ENCODE measurements around the gene CGB7. TPM values are rescaled to one million over a fixed set of nuclear protein-coding genes. Genes with fewer than 3 reads are reported as not detected.

Gene CGB7
- total and polyA plus RNA-seq, 2 of the 13 experiments (the other 11 are each of a cell fraction or from before 2014, with no cell fraction given) = 0.07 TPM; not detected in 1

DNA sequence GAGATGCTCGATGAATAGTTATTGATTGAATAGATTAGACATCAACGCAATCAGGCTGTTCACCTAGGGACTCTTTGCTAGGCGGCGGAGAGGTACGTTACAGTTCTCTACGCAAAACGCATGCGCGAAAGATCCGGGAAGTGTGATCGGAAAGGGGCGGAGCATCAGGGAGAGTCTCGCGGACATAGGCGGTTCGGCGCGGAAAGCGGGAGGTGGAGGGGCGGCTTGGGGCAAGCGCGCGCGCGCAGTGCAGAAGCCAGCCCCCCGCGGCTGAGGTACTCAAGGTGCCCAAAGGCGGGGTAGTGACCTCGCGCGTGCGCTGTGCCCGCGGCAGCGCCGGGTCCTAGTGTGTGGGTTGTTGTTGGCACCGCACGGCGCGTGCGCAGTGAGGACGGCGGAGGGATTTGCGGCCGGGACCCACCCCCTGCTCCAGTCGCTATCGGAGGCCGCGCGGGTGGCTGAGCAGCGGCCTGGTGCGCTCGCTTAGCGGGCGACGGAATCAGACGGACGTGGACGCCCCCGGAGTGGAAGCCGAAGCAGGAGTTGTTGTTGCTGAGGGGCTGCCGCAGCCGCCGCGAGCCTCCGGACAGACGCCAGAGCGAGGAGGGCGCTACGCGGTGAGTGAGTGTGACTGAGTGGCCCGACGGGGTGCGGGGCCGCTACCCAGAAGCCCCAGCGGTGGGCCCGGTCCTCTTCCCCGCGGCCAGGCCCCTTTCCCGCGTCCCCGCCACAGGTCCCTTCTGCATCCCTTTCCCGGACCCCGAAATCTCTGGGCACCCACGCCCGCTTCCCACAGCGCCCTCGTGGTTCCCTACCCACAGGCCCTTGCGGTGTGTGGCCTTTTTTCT lies 27.7 kb upstream of the CGB7 start, which contains the start of gene SNRNP70 (continued):
- TF ChIP-seq, protein P1, sequence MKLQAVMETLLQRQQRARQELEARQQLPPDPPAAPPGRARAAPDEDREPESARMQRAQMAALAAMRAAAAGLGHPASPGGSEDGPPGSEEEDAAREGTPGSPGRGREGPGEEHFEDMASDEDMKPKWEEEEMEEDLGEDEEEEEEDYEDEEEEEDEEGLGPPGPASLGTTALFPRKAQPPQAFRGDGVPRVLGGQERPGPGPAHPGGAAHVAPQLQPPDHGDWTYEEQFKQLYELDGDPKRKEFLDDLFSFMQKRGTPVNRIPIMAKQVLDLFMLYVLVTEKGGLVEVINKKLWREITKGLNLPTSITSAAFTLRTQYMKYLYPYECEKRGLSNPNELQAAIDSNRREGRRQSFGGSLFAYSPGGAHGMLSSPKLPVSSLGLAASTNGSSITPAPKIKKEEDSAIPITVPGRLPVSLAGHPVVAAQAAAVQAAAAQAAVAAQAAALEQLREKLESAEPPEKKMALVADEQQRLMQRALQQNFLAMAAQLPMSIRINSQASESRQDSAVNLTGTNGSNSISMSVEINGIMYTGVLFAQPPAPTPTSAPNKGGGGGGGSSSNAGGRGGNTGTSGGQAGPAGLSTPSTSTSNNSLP (IDR thresholded peaks at IDR 0.05; ENCODE audit: low read depth, low read length) = peak; percentile 83
- TF ChIP-seq MXD4 (CRISPR knock-in tag; IDR thresholded peaks at IDR 0.05) (peak; percentile 66), ZBTB8A (CRISPR knock-in tag; IDR thresholded peaks at IDR 0.05; ENCODE audit: borderline replicate concordance, low read depth) (no peak; the same call in 1 of the 2 replicates), CCDC6 (CRISPR knock-in tag; IDR thresholded peaks at IDR 0.05) (peak; percentile 80; the same call in 1 of the 2 replicates), TEAD3 (CRISPR knock-in tag; optimal IDR thresholded peaks at IDR 0.05; ENCODE audit: borderline replicate concordance) (peak; percentile 28), HCFC1 (IDR thresholded peaks at IDR 0.05; ENCODE audit: low read depth, low read length) (peak; percentile 37; the same call in 1 of the 2 replicates), ETV6 (CRISPR knock-in tag; conservative IDR thresholded peaks at IDR 0.05) (peak; percentile 70; the same call in 1 of the 2 replicates), TSC22D2 (CRISPR knock-in tag; IDR thresholded peaks at IDR 0.05; ENCODE audit: borderline replicate concordance) (peak; percentile 44; the same call in 1 of the 2 replicates)
- TF ChIP-seq, protein P2, sequence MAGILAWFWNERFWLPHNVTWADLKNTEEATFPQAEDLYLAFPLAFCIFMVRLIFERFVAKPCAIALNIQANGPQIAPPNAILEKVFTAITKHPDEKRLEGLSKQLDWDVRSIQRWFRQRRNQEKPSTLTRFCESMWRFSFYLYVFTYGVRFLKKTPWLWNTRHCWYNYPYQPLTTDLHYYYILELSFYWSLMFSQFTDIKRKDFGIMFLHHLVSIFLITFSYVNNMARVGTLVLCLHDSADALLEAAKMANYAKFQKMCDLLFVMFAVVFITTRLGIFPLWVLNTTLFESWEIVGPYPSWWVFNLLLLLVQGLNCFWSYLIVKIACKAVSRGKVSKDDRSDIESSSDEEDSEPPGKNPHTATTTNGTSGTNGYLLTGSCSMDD (CRISPR knock-in tag; IDR thresholded peaks at IDR 0.05) = no peak; the same call in 1 of the 2 replicates
- TF ChIP-seq, protein P3, sequence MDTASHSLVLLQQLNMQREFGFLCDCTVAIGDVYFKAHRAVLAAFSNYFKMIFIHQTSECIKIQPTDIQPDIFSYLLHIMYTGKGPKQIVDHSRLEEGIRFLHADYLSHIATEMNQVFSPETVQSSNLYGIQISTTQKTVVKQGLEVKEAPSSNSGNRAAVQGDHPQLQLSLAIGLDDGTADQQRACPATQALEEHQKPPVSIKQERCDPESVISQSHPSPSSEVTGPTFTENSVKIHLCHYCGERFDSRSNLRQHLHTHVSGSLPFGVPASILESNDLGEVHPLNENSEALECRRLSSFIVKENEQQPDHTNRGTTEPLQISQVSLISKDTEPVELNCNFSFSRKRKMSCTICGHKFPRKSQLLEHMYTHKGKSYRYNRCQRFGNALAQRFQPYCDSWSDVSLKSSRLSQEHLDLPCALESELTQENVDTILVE (CRISPR knock-in tag; IDR thresholded peaks at IDR 0.05) = 0 out of 2 replicates have a peak, but pooled peaks have one; percentile 38
- TF ChIP-seq, protein P4, sequence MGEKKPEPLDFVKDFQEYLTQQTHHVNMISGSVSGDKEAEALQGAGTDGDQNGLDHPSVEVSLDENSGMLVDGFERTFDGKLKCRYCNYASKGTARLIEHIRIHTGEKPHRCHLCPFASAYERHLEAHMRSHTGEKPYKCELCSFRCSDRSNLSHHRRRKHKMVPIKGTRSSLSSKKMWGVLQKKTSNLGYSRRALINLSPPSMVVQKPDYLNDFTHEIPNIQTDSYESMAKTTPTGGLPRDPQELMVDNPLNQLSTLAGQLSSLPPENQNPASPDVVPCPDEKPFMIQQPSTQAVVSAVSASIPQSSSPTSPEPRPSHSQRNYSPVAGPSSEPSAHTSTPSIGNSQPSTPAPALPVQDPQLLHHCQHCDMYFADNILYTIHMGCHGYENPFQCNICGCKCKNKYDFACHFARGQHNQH (CRISPR knock-in tag; IDR thresholded peaks at IDR 0.05) = 0 out of 2 replicates have a peak, but pooled peaks have one; percentile 13
- TF ChIP-seq, protein P5, sequence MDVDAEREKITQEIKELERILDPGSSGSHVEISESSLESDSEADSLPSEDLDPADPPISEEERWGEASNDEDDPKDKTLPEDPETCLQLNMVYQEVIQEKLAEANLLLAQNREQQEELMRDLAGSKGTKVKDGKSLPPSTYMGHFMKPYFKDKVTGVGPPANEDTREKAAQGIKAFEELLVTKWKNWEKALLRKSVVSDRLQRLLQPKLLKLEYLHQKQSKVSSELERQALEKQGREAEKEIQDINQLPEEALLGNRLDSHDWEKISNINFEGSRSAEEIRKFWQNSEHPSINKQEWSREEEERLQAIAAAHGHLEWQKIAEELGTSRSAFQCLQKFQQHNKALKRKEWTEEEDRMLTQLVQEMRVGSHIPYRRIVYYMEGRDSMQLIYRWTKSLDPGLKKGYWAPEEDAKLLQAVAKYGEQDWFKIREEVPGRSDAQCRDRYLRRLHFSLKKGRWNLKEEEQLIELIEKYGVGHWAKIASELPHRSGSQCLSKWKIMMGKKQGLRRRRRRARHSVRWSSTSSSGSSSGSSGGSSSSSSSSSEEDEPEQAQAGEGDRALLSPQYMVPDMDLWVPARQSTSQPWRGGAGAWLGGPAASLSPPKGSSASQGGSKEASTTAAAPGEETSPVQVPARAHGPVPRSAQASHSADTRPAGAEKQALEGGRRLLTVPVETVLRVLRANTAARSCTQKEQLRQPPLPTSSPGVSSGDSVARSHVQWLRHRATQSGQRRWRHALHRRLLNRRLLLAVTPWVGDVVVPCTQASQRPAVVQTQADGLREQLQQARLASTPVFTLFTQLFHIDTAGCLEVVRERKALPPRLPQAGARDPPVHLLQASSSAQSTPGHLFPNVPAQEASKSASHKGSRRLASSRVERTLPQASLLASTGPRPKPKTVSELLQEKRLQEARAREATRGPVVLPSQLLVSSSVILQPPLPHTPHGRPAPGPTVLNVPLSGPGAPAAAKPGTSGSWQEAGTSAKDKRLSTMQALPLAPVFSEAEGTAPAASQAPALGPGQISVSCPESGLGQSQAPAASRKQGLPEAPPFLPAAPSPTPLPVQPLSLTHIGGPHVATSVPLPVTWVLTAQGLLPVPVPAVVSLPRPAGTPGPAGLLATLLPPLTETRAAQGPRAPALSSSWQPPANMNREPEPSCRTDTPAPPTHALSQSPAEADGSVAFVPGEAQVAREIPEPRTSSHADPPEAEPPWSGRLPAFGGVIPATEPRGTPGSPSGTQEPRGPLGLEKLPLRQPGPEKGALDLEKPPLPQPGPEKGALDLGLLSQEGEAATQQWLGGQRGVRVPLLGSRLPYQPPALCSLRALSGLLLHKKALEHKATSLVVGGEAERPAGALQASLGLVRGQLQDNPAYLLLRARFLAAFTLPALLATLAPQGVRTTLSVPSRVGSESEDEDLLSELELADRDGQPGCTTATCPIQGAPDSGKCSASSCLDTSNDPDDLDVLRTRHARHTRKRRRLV (CRISPR knock-in tag; IDR thresholded peaks at IDR 0.05) = peak; percentile 77
- TF ChIP-seq, protein P6, sequence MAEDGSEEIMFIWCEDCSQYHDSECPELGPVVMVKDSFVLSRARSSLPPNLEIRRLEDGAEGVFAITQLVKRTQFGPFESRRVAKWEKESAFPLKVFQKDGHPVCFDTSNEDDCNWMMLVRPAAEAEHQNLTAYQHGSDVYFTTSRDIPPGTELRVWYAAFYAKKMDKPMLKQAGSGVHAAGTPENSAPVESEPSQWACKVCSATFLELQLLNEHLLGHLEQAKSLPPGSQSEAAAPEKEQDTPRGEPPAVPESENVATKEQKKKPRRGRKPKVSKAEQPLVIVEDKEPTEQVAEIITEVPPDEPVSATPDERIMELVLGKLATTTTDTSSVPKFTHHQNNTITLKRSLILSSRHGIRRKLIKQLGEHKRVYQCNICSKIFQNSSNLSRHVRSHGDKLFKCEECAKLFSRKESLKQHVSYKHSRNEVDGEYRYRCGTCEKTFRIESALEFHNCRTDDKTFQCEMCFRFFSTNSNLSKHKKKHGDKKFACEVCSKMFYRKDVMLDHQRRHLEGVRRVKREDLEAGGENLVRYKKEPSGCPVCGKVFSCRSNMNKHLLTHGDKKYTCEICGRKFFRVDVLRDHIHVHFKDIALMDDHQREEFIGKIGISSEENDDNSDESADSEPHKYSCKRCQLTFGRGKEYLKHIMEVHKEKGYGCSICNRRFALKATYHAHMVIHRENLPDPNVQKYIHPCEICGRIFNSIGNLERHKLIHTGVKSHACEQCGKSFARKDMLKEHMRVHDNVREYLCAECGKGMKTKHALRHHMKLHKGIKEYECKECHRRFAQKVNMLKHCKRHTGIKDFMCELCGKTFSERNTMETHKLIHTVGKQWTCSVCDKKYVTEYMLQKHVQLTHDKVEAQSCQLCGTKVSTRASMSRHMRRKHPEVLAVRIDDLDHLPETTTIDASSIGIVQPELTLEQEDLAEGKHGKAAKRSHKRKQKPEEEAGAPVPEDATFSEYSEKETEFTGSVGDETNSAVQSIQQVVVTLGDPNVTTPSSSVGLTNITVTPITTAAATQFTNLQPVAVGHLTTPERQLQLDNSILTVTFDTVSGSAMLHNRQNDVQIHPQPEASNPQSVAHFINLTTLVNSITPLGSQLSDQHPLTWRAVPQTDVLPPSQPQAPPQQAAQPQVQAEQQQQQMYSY (CRISPR knock-in tag; IDR thresholded peaks at IDR 0.05) = peak; percentile 60; the same call in 1 of the 2 replicates
